Uterus (tissue), 4 donors: ENCODE results near the gene HOXD1. TPM values are rescaled to one million over a fixed set of nuclear protein-coding genes. Genes with fewer than 3 reads are reported as not detected.

ENCODE experiments used
- DNase-seq, 2 donors: peaks; one replicate each; pipeline ENCODE4 v3.0.0-alpha.2; 2019 to 2020
- H3K27ac ChIP-seq, 2 donors: fragments of 200-600 bp; sonication (generic); 1 replicate in 1 of 2; 2 replicates in 1 of 2; pipeline ENCODE4 v1.5.1; 2016 to 2018
- H3K27me3 ChIP-seq, 2 donors: fragments of 200-600 bp; sonication (generic); one replicate each; pipeline ENCODE4 v1.5.1; 2018 to 2019; ENCODE audit warnings: control low read depth in 1 of 2
- H3K36me3 ChIP-seq, 2 donors: fragments of 200-600 bp; sonication (generic); one replicate each; pipeline ENCODE4 v1.5.1; 2019; ENCODE audit warnings: control low read depth in 1 of 2
- H3K4me1 ChIP-seq, 2 donors: fragments of 200-600 bp; sonication (generic); one replicate each; pipeline ENCODE4 v1.5.1; 2018 to 2019; ENCODE audit warnings: control low read depth in 1 of 2
- H3K4me3 ChIP-seq, 2 donors: fragments of 200-600 bp; sonication (generic); 1 replicate in 1 of 2; 2 replicates in 1 of 2; pipeline ENCODE4 v1.5.1; 2018 to 2019; ENCODE audit warnings: mild to moderate bottlenecking in 1 of 2
- H3K9me3 ChIP-seq, 2 donors: fragments of 200-600 bp; sonication (generic); one replicate each; pipeline ENCODE4 v1.5.1; 2019; ENCODE audit warnings: control low read depth in 1 of 2
- CTCF ChIP-seq, 4 experiments: fragments of 200-600 bp in 2 of 4; fragments of 450-650 bp in 2 of 4; sonication (generic) in 2 of 4; IDR thresholded peaks; one replicate each; pipeline ENCODE4 v1.5.1; 2016 to 2019; ENCODE audit warnings: antibody characterized with exemption in 4 of 4, mild to moderate bottlenecking in 2 of 4, moderate library complexity in 1 of 4
- POLR2A ChIP-seq, 2 donors: fragments of 450-650 bp; IDR thresholded peaks; one replicate each; pipeline ENCODE4 v1.6.1; 2016; ENCODE audit warnings: antibody characterized with exemption in 2 of 2, mild to moderate bottlenecking in 1 of 2, moderate library complexity in 1 of 2
- intact Hi-C: fragments of 100-400 bp; cut with DNase I; formaldehyde crosslinking; loops from one replicate; pipeline ENCODE4 v1.15.1; 2023; ENCODE audit warnings: low total_unique reads
- total RNA-seq, 4 donors: library from RNA; depleted of rRNA in 3 of 4; stranded (reverse); fragments of >200 nt in 3 of 4; gene quantifications; one replicate each; pipeline versions ENCODE4 v1.1.0 to v1.2.4, GENCODE V29; 2014 to 2023
- donor health status: DM: yes; HTN: yes; CAD: no.

Gene HOXD1
- total RNA-seq, 4 donors from 2014 or later = 0.21 to 2.9 (median 0.52) TPM; not detected in 1

- TF ChIP-seq POLR2A (IDR thresholded peaks at IDR 0.05) (no peak), CTCF (IDR thresholded peaks at IDR 0.05) (no peak)
- Histone ChIP-seq H3K27ac (peak overlapping the region; percentile 82 to 83), H3K9me3 (no peaks in the 10 kb centered on the region), H3K27me3 (no peaks in the 10 kb centered on the region), H3K4me3 (peak overlapping the region; percentile 6 to 38), H3K36me3 (no peaks in the 10 kb centered on the region), H3K4me1 (no peaks in the 10 kb centered on the region)
- DNase-seq = no peak
- intact Hi-C loops = no loop called here
Observed at GRCh38 chr2:176158186-176158591, 30.3 kb upstream of the HOXD1 start.

GRCh38 chr2:176158855-176159662, 29.4 kb upstream of the HOXD1 start:
- Histone ChIP-seq H3K4me1 (no peaks in the 10 kb centered on the region), H3K27me3 (no peaks in the 10 kb centered on the region), H3K36me3 (no peaks in the 10 kb centered on the region), H3K27ac (peak overlapping the region; percentile 82 to 83), H3K4me3 (peak overlapping the region in 1 of 2 donors; percentile 38), H3K9me3 (no peaks in the 10 kb centered on the region)
- TF ChIP-seq CTCF (IDR thresholded peaks at IDR 0.05) (no peak), POLR2A (IDR thresholded peaks at IDR 0.05) (no peak)
- DNase-seq = no peak
- intact Hi-C loops = no loop called here

GRCh38 chr2:176159663-176160250, 28.7 kb upstream of the HOXD1 start:
- no peaks in the 10 kb centered on the region for H3K27me3 ChIP-seq
- peak overlapping the region; percentile 82 to 83 for H3K27ac ChIP-seq
- no peaks in the 10 kb centered on the region for H3K9me3 ChIP-seq
- H3K36me3 ChIP-seq = no peaks in the 10 kb centered on the region
- no peak for DNase-seq
- peak overlapping the region in 1 of 2 donors; percentile 9 for H3K4me3 ChIP-seq
- no peak for TF ChIP-seq POLR2A (IDR thresholded peaks at IDR 0.05)
- no peak for TF ChIP-seq CTCF (IDR thresholded peaks at IDR 0.05)
- H3K4me1 ChIP-seq = no peaks in the 10 kb centered on the region
- intact Hi-C loops = no loop called here

- intact Hi-C loops = no loop called here
- Histone ChIP-seq H3K4me1 (no peaks in the 10 kb centered on the region), H3K27me3 (no peaks in the 10 kb centered on the region), H3K27ac (peak overlapping the region; percentile 82 to 83), H3K9me3 (no peaks in the 10 kb centered on the region), H3K4me3 (peak overlapping the region; percentile 9 to 20), H3K36me3 (no peaks in the 10 kb centered on the region)
- no peak for TF ChIP-seq POLR2A (IDR thresholded peaks at IDR 0.05)
- TF ChIP-seq CTCF (IDR thresholded peaks at IDR 0.05) = no peak
- no peak for DNase-seq
Observed at GRCh38 chr2:176160251-176160985, 28.1 kb upstream of the HOXD1 start.
